ENCODE data around the gene SUSD3.

Gene SUSD3

DNA sequence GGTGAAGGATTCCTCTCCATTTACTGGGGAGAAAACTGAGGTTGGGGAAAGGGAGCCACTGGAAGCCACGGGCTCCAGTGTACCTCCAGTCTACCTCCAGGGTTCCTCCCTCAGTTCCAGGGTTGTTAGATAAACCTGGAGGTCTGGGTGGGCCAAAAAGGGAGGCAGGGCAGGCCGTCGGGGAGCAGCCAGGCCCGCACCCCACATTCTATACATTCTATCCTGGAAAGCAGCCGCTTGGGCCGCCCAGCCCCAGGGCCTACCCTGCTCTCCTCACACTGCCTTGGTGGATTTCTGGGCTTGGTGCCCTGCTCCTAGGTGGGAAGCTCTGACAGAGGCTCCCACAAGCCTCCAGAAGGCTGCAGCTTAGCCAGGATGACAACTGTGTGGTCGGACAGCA, 18.1 kb upstream of the SUSD3 start:
- Histone ChIP-seq H3K36me3 (ENCODE audit: insufficient read depth, low read length) (no peaks in the 10 kb centered on the region), H3K9me3 (replicated peaks; ENCODE audit: low read length) (no peaks in the 10 kb centered on the region), H3K9ac (ENCODE audit: low read depth, low read length) (no peak overlapping the region), H3K4me2 (ENCODE audit: low read length) (no peak overlapping the region), H3K4me3 (ENCODE audit: low read length) (no peak overlapping the region), H3K27me3 (ENCODE audit: control insufficient read depth, insufficient read depth, low read length) (no peaks in the 10 kb centered on the region), H3K4me1 (ENCODE audit: control insufficient read depth, insufficient read depth, low read length) (no peaks in the 10 kb centered on the region)

DNA sequence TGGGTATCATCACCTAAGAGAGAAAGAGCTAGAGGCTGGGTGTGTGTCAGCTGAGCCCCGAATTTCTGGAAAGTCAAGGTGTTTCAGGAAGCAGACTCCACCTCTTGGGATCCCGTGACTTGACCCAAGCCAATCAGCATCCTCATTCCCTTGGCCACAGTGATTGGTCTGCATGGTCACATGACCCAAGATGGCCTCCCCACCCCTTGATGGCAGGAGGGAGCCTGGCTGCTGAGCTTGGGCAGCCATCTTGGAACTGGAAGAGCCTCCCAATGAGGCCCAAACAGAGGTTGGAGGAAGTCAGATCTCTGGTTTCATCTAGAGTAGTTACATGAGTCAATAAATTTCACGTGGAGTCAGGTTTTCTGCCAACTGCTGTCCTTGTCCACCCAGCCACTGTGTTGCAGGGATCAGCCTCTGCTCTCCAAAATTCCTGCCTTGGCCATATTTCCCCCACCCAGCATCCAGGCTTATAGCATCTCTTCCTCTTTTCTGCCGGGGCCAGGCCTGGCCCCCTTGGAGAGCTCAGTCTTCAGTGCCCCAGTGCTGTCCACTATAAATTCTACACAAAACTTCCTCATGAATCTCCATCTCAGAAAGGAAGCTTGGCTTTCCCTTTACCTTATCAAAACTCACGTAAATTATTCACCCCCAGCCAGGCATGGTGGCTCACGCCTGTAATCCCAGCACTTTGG, 17.2 kb upstream of the SUSD3 start:
- Histone ChIP-seq H3K9ac (ENCODE audit: low read depth, low read length) (no peak overlapping the region), H3K36me3 (ENCODE audit: insufficient read depth, low read length) (no peaks in the 10 kb centered on the region), H3K4me2 (ENCODE audit: low read length) (no peak overlapping the region), H3K4me1 (ENCODE audit: control insufficient read depth, insufficient read depth, low read length) (no peaks in the 10 kb centered on the region), H3K27me3 (ENCODE audit: control insufficient read depth, insufficient read depth, low read length) (no peaks in the 10 kb centered on the region), H3K9me3 (replicated peaks; ENCODE audit: low read length) (no peaks in the 10 kb centered on the region), H3K4me3 (ENCODE audit: low read length) (no peak overlapping the region)

DNA sequence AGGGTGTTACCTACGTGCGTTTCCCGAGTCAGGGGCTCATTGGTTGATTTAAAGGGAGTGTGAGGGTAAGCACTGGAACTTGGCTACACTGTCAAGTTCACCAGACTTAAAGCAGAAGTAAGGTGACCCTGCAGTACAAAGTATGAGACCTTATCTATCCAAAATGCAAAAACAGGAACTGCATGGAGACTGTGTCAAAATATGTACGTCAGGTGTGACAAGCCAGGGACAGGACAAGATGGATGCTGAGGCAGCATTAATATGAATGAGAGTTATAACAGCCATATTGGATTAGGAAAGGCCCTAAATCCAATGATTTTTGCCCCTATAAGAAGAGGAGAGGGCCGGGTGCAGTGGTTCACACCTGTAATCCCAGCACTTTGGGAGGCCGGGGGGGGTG, 15.4 kb upstream of the SUSD3 start:
- no peak overlapping the region for H3K4me2 ChIP-seq (ENCODE audit: low read length)
- no peak overlapping the region for H3K9ac ChIP-seq (ENCODE audit: low read depth, low read length)
- peaks cover 5% of the 10 kb centered on the region for H3K27me3 ChIP-seq (ENCODE audit: control insufficient read depth, insufficient read depth, low read length)
- H3K9me3 ChIP-seq (replicated peaks; ENCODE audit: low read length), result no peaks in the 10 kb centered on the region
- no peaks in the 10 kb centered on the region for H3K4me1 ChIP-seq (ENCODE audit: control insufficient read depth, insufficient read depth, low read length)
- H3K4me3 ChIP-seq (ENCODE audit: low read length), result no peak overlapping the region
- H3K36me3 ChIP-seq (ENCODE audit: insufficient read depth, low read length), result no peaks in the 10 kb centered on the region

DNA sequence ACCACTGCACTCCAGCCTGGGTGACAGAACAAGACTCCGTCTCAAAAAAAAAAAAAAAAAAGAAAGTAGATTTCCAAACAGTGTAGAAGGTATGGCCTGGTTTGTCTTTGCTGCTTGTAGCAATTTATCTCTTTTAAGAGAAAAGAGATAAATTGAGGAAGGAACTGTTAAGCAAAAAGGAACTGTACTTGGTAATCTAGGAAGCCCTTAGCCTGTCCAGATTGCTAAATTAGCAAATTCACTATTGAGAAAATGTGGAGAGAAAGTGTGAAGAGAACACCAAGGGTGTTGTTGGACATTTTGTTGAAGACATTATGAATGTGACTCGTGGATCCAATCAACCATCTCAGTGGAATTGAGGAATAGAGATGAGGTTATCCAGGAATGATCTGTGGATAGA, 13.0 kb upstream of the SUSD3 start:
- Histone ChIP-seq H3K4me2 (ENCODE audit: low read length) (no peak overlapping the region), H3K27me3 (ENCODE audit: control insufficient read depth, insufficient read depth, low read length) (peaks cover 10% of the 10 kb centered on the region), H3K4me3 (ENCODE audit: low read length) (no peak overlapping the region), H3K36me3 (ENCODE audit: insufficient read depth, low read length) (no peaks in the 10 kb centered on the region), H3K9ac (ENCODE audit: low read depth, low read length) (no peak overlapping the region), H3K9me3 (replicated peaks; ENCODE audit: low read length) (no peaks in the 10 kb centered on the region), H3K4me1 (ENCODE audit: control insufficient read depth, insufficient read depth, low read length) (no peaks in the 10 kb centered on the region)

DNA sequence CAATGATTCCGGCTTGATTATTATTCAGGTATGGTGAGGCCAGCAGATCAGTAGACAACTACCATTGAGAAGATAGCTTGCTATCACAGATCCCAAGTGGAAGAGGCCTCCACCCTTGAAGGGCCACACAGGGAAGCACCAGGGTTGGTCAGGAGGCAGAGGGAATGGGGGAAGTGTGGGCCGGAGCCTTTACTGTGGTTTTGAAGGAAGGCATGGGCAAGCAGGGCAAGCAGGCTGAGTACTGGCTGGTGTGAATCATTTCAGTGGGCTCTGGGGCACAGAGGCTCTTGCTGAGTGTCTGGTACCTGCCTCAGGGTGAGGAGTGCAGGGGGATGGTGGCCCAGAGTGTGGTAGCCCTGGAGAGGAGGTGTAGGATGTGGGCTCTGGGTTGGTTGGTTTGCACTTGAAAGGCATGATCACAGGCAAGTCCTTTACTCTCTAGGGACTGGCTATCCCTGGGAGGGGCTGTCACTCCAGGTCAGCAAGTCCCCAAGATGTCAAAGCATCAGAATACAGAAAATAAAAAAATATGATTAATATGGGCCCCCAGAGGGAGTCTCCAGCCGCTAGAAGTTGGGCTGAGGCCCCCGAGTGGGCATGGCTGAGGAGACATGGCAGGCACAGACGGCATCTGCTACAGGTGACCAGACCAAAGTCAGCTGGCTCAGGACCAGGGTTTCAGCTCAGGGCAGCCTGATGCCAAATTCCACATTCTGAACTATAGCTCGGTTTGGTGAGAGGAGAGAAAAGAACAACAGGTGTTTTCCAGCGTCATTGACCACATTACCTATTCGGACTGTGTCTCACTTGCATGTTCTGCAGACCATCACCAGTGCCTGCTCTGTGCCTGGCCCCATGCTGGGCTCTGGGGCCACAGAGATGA, 9.7 kb upstream of the SUSD3 start:
- H3K4me1 ChIP-seq (ENCODE audit: control insufficient read depth, insufficient read depth, low read length), result no peaks in the 10 kb centered on the region
- no peaks in the 10 kb centered on the region for H3K9me3 ChIP-seq (replicated peaks; ENCODE audit: low read length)
- H3K9ac ChIP-seq (ENCODE audit: low read depth, low read length), result no peak overlapping the region
- H3K27me3 ChIP-seq (ENCODE audit: control insufficient read depth, insufficient read depth, low read length), result peaks cover 17% of the 10 kb centered on the region
- no peaks in the 10 kb centered on the region for H3K36me3 ChIP-seq (ENCODE audit: insufficient read depth, low read length)
- H3K4me2 ChIP-seq (ENCODE audit: low read length), result no peak overlapping the region
- no peak overlapping the region for H3K4me3 ChIP-seq (ENCODE audit: low read length)

DNA sequence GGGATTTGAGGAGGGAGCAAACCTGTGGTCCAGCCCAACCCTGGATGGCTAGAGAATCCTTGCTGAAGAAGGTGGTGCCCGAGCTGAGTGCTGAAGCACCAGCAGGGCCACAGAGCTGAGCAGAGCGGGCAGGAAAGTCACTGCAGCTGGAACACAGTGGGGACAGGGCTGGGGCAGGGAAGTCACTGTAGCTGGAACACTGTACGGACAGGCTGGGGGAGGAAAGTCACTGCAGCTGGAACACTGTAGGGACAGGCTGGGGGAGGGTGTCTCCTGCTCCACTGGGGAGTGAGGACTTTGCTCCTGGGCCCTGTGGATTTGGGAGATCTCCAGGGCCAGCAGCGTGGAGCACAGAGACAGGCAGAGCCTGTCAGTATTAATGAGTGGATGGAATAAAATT, 9.0 kb upstream of the SUSD3 start:
- Histone ChIP-seq H3K27me3 (ENCODE audit: control insufficient read depth, insufficient read depth, low read length) (peaks cover 20% of the 10 kb centered on the region), H3K9ac (ENCODE audit: low read depth, low read length) (no peak overlapping the region), H3K4me3 (ENCODE audit: low read length) (no peak overlapping the region), H3K4me1 (ENCODE audit: control insufficient read depth, insufficient read depth, low read length) (no peaks in the 10 kb centered on the region), H3K9me3 (replicated peaks; ENCODE audit: low read length) (no peaks in the 10 kb centered on the region), H3K36me3 (ENCODE audit: insufficient read depth, low read length) (no peaks in the 10 kb centered on the region), H3K4me2 (ENCODE audit: low read length) (no peak overlapping the region)

DNA sequence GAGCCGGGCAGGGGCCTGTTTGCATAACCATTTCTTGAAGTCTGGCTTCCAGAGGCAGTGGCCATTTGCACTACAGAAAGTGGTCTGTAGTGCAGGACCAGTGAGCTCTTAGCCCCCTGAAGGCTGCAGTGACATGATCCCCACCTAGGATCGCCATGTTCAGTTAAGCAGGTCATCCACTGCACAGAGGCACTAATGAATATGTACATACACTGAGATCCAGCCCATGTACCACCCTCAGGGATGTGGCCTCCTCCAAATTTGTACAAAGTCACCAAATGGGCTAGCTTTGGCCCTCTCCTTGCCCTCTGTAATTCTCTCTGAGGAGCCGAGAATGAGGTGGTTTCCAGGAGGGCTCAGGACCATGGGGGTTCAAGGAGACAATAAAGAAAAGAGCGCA, 8.3 kb upstream of the SUSD3 start:
- no peak overlapping the region for H3K9ac ChIP-seq (ENCODE audit: low read depth, low read length)
- no peaks in the 10 kb centered on the region for H3K9me3 ChIP-seq (replicated peaks; ENCODE audit: low read length)
- no peak overlapping the region for H3K4me2 ChIP-seq (ENCODE audit: low read length)
- no peaks in the 10 kb centered on the region for H3K36me3 ChIP-seq (ENCODE audit: insufficient read depth, low read length)
- no peak overlapping the region for H3K4me3 ChIP-seq (ENCODE audit: low read length)
- no peaks in the 10 kb centered on the region for H3K4me1 ChIP-seq (ENCODE audit: control insufficient read depth, insufficient read depth, low read length)
- H3K27me3 ChIP-seq (ENCODE audit: control insufficient read depth, insufficient read depth, low read length), result peaks cover 20% of the 10 kb centered on the region

- Histone ChIP-seq H3K36me3 (ENCODE audit: insufficient read depth, low read length) (no peaks in the 10 kb centered on the region), H3K4me1 (ENCODE audit: control insufficient read depth, insufficient read depth, low read length) (no peaks in the 10 kb centered on the region), H3K4me2 (ENCODE audit: low read length) (no peak overlapping the region), H3K27me3 (ENCODE audit: control insufficient read depth, insufficient read depth, low read length) (peaks cover 20% of the 10 kb centered on the region), H3K4me3 (ENCODE audit: low read length) (no peak overlapping the region), H3K9ac (ENCODE audit: low read depth, low read length) (no peak overlapping the region), H3K9me3 (replicated peaks; ENCODE audit: low read length) (no peaks in the 10 kb centered on the region)
Observed at GRCh38 chr9:93051680-93052089, 6.8 kb upstream of the SUSD3 start.

DNA sequence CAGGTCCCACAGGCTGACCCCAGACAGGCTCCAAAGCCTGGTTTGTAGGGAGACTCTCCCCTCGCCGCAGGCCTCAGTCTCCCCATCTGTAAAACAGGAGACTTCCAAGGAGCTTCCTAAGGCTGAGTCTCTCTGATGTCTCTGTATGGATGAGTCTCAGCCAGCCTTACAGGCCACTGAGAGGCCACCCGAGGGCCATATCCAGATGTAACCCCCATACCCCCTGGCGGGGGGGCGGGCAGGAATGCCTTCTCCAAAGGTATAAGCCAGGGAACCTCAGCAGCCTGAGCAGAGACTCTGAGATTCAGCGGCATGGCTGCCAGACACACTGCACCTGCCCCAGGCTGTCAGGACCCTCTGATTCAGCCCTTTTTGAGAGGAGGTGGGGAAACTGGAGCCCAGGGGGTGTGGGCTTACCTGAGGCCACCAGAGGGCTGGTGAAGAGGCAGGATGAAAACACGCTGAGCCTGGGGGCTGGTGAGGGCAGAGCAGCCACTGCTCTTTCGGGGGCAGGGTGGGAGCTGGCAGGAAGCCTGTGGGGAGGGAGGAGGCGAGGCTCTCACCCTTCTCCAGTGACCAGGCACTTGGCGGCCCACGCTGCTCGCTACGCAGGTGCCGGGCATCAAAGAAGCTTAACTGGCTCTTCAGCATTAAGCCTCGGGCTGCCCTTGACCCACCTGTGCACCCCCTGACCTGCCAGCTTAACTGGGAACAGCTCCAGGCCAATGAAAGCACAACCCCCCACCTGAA, 5.5 kb upstream of the SUSD3 start:
- Histone ChIP-seq H3K4me3 (ENCODE audit: low read length) (no peak overlapping the region), H3K36me3 (ENCODE audit: insufficient read depth, low read length) (no peaks in the 10 kb centered on the region), H3K4me1 (ENCODE audit: control insufficient read depth, insufficient read depth, low read length) (no peaks in the 10 kb centered on the region), H3K9me3 (replicated peaks; ENCODE audit: low read length) (no peaks in the 10 kb centered on the region), H3K4me2 (ENCODE audit: low read length) (no peak overlapping the region), H3K27me3 (ENCODE audit: control insufficient read depth, insufficient read depth, low read length) (peaks cover 17% of the 10 kb centered on the region), H3K9ac (ENCODE audit: low read depth, low read length) (no peak overlapping the region)

DNA sequence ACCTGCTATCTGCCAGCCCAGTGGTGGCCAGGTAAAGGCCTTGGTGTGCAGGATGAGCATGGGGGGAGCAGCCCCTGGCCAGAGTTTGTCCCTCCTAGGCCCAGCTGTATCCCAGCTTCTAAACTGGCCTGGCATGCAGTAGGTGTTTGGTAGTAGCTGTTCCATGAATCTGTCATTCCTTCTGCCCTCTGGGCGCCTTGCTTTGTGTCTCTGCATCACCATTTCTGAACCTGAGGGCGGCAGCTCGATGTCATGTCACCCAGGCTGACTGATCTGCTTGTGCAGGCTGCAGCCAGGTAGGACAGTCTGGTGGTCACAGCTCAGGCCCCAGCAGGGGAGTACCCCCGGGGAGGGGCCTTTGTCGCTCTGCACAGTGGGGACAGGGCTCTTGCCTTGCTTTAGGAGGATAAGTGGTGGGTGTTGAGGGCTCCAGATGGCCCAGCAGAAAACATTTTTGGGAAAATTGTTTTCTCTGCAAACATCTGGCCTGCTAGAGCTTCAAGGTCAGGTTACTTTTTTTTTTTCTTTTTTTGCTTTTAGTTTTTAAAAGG, 4.6 kb upstream of the SUSD3 start:
- H3K27me3 ChIP-seq (ENCODE audit: control insufficient read depth, insufficient read depth, low read length), result peaks cover 17% of the 10 kb centered on the region
- no peaks in the 10 kb centered on the region for H3K4me1 ChIP-seq (ENCODE audit: control insufficient read depth, insufficient read depth, low read length)
- H3K9me3 ChIP-seq (replicated peaks; ENCODE audit: low read length), result no peaks in the 10 kb centered on the region
- H3K9ac ChIP-seq (ENCODE audit: low read depth, low read length), result no peak overlapping the region
- no peak overlapping the region for H3K4me2 ChIP-seq (ENCODE audit: low read length)
- no peak overlapping the region for H3K4me3 ChIP-seq (ENCODE audit: low read length)
- H3K36me3 ChIP-seq (ENCODE audit: insufficient read depth, low read length), result no peaks in the 10 kb centered on the region

Measured in skeletal muscle satellite cell (primary cell).